Smooth muscle cell of the coronary artery (primary cell): Measurements from ENCODE around the gene ID4. TPM values are rescaled to one million over a fixed set of nuclear protein-coding genes. Genes with fewer than 3 reads are reported as not detected.

Experiments
- total RNA-seq: library from RNA; depleted of rRNA; stranded (reverse); fragments of >200 nt; gene quantifications from 2 replicates; pipeline ENCODE4 v1.2.3, GENCODE V29; 2014; ENCODE audit warnings: low replicate concordance

The ID4 gene, protein sequence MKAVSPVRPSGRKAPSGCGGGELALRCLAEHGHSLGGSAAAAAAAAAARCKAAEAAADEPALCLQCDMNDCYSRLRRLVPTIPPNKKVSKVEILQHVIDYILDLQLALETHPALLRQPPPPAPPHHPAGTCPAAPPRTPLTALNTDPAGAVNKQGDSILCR
- 1.1 and 43.5 TPM in 2 replicates for total RNA-seq

GRCh38 chr6:19836799-19837510 is at the start of gene ID4:
Gene ID4, plus strand, starts transcription at chr6:19837370. Its CDS starts 385 bp downstream, at chr6:19837755.

